ENCODE data around the gene CHRDL2.
"Not testable (repeated sequence)": the region's sequence is repeated elsewhere in the genome, so short reads cannot be mapped to it uniquely, and the experiment has no call there.

Gene CHRDL2

DNA sequence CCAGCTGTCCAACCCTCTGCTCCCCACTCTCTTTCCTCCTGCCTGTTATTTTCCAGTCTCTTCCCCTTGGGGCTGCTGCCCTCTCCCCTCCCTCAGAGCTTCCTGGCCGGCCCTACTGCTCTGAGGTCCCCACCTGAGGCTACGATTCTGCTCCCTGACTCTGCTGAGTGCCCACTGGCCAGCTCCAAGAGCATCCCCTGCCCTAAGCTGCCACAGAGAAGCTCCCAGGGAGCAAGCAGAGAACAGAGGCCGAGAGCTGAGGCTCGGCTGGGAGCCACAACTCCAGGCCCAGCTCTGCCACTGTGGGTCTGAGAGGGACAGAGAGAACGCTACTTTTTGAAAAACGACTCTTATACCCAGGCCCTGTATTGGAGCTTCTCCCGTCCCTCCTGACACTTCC, 61.1 kb downstream of the CHRDL2 start:
- DNase-seq (ENCODE audit: low read depth in 2 of 2) = no peak

DNA sequence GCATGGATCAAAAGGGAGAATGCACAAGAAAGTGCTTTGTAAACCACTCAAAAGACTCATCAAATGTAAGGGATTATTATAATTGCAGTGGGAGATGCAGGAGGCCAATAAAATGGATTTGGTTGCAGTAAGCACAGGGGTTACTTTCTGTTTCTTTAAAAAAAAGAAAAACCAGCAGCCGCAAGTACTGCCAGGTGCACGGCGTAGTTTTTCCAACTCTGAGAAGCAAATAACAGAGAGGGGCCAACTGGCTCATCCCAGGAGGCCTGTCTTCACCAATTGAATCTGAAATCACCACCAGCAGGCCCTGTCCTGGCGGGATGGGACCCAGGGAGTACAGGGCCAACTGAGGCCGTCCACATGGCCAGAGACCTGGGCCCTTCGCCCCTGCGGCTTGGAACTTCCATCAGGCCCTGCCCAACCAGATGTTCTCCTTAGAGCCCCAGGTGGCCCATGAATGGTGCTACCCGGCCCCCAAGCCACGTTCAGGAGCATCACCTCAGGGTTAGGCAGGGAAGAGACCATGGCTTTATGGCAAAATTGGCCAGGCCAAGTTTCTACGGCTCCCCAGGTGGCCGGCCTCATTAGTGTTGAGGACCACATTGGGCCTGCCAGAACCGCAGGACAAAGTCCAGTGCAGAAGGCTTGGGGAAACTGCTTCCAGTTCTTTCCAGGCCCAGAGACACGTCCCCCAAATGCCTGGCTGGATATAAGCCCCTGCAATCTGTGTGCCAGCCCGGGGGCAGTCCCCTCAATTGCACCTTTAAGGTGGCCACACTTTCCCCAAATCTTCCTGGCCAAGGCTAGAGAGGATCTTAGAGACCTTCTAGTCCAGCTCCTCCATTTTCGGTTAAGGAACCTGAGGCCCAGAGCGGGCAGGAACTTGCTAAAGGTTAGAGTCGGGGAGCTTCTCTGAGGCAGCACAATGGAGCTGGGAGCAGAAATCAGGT, 61.7 kb downstream of the CHRDL2 start:
- no peak for DNase-seq (ENCODE audit: low read depth in 2 of 2)

DNA sequence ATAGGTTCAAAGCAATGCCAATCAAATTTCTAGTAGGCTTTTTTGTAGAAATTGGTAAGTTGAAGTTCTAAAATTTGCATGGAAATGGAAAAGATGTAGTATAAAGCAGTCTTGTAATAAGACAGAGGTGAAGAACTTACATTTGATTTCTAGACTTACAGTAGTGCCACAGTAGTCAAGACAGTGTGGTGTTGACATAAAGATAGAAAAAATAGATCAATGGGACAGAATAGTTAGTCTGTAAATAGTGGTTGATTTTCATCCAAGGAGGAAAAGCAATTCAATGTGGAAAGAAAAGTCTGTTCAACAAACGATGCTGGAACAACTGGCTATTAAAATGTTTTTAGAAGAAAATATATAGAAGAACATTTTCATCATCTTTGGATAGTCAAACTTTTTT, 67.9 kb downstream of the CHRDL2 start:
- no peak for DNase-seq (ENCODE audit: low read depth in 2 of 2)

DNA sequence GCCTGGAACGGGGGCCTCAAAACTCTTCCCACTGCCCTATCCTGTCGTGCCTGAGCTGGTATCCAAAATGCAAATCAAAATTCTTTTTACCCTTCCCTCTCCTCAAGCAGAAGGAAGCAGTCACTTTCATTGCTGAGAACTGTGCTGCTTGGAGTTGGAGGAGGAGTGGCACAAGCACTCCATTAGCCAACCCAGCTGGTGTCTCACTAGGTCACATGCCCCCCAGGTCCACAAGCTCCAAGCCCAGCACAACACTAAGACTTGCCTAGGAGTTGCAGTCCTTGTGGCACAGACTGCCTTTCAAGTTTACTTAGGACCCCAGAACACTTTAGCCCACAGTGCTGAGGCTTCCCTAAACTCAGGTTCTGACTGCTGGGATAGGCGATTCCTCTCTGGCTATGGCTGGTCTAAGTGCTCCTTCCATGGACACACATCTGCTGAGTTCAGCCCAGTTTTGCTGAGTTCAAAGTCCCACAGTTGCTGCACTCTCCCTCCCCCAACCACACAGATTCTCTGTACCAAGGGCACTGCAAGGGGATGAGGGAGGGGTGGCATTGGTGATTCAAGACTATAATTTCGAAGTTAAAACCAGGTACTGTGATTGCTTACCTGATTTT, 68.6 kb downstream of the CHRDL2 start:
- no peak for DNase-seq (ENCODE audit: low read depth in 2 of 2)

DNA sequence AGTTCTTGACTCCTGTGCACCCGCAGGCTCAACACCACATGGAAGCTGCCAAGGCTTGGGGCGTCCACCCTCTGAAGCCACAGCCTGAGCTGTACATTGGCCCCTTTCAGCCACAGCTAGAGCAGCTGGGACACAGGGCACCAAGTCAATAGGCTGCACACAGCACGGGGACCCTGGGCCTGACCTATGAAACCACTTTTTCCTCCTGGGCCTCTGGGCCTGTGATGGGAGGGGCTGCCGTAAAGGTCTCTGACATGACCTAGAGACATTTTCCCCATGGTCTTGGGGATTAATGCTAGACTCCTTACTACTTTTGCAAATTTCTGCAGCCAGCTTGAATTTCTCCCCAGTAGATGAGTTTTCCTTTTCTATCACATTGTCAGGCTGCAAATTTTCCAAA, 72.1 kb downstream of the CHRDL2 start:
- not testable (repeated sequence) for DNase-seq (ENCODE audit: low read depth in 2 of 2)

DNA sequence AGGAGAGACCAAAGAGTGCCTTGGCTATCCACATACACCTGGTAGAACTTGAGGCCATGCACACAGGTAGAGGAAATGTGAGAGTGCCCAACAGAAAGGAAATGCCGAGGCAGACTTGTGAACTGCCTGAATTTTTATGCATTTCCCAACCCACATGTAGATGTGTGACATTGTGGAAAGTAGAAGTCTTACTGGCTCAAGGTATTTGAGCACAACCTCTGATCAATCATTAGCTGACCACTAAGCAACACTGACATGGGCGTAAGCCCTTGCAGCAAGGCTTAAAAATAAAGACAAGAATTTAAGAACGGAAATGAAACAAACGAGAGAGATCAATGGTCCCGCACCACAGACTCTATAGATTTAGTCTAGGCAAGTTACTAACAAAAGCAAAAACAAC, 76.2 kb downstream of the CHRDL2 start:
- no peak for DNase-seq (ENCODE audit: low read depth in 2 of 2)

DNA sequence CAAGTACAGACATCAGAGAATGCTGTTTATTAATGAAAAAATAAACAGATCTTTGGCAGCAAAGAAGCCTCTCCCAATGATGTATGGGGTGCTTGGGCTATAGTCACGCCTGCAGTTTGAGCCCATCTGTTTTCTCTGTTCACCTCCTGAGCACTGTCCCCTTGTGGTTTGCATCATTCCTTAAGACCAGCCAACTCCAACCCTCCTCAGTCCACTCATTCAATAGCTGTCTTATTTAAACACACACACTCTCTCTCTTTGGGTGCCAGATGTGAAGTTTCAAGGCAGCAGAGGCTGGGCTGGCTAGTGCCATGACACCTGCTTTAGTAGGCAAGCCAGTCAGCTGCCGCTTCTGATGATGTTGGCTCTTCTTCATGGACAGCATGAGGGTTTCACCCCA, 80.7 kb downstream of the CHRDL2 start:
- DNase-seq (ENCODE audit: low read depth in 2 of 2) = no peak

DNA sequence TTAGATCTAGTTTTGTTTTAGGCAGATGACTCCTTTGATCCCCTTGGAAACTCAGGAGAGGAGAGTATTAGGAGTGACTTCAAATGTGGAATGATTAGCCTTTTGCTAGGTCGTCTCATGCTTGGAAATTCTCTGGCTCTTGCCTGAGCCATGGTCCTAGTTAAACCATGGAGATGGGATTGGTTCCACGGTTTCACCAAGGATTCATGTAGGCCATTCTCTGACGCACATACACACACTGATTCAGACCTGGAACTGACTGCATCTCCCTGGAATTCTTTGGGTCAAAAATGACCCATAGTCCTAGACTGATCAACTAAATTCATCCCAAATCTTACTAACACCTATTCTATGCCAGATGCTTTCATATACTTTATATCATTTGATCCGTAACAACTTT, 82.3 kb downstream of the CHRDL2 start:
- DNase-seq (ENCODE audit: low read depth in 2 of 2) = no peak

DNA sequence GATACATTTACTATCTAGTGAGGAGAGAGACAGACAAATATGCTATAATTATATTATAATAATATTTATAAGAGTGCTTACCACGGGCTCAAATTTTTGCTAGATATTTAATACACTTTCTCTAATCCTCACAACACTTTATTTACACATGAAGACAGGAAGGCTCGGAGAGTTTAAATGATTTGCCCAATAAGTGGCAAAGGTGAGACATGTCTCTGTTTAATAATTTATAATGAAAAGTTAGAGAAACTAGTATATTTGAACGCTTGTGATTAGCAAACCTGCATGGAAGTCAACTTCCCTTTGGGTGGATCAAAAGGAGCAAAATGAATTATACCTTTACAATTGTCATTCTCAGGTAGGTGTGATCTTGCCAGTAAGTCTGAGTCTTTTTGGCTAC, 83.4 kb downstream of the CHRDL2 start:
- no peak for DNase-seq (ENCODE audit: low read depth in 2 of 2)

DNA sequence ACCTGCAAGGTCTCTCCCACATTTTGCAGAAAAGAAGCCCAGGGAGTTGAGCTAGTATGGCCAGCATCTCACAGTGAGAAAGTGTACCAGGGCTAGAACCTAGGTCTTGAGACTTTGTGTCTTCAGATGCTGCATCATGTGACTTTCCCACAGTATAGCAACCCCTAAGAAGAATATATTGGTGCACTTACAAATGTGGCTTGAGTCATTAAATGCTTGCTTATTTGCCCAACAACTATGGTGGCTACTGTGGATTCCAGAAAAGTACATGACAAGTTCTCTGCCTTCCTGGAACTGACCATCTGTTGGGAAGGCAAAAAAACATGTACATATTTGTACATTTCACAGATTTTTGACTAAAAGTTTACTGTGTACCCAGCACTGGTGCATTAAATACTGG, 83.8 kb downstream of the CHRDL2 start:
- no peak for DNase-seq (ENCODE audit: low read depth in 2 of 2)

DNA sequence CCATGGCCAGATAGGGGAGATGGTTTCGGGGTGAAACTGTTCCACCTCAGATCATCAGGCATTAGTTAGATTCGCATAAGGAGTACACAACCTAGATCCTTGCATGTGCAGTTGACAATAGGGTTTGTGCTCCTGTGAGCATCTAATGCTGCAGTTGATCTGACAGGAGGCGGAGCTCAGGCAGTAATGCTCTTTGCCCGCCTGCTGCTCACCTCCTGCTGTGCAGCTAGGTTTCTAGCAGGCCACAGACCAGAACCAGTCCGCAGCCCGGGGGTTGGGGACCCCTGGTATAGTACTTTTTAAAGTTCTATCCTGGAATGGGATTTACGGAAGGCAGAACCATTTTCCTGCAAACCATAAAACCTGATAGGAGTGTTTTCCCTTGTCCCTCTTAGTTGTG, 84.3 kb downstream of the CHRDL2 start:
- no peak for DNase-seq (ENCODE audit: low read depth in 2 of 2)

Data from stimulated activated CD4-positive, alpha-beta T cell treated with anti-CD3 and anti-CD28 coated beads, Interleukin-12 subunit alpha, Interleukin-12 subunit beta, amount 100 ng/mL, for 24 hours (primary cell).